A673 (cell line): Measurements from ENCODE around the gene SDC1. TPM values are rescaled to one million over a fixed set of nuclear protein-coding genes. Genes with fewer than 3 reads are reported as not detected.

Source experiments
- BruUV-seq: library from RNA; stranded (reverse); fragments of 400-500 nt; replicated peaks from 2 replicates; lab custom pipeline; 2021; lab: Mats Ljungman, UMichigan
- CTCF ChIA-PET: fragments of 300-600 bp; sonication (Branson Sonifier 250); formaldehyde crosslinking; loops from one replicate; lab custom pipeline; 2022; ENCODE audit warnings: antibody characterized with exemption; lab: Charles Lee
- POLR2A ChIA-PET: fragments of 300-600 bp; sonication (Branson Sonifier 250); formaldehyde crosslinking; loops from one replicate; lab custom pipeline; 2022; ENCODE audit warnings: antibody characterized with exemption; ENCODE audit not compliant: low non-redundant PET; lab: Charles Lee
- DNase-seq: peaks from one replicate; pipeline ENCODE4 v3.0.0-alpha.2; 2015; ENCODE audit warnings: low spot score
- H3K27ac ChIP-seq: fragments of 200-600 bp; sonication (generic); 2 replicates; pipeline ENCODE4 v1.5.1; 2016; ENCODE audit warnings: mixed run types, low read depth, mild to moderate bottlenecking, mixed read lengths, antibody characterized with exemption, low read length; ENCODE audit not compliant: poor library complexity, severe bottlenecking
- H3K27me3 ChIP-seq: fragments of 200-600 bp; sonication (generic); replicated peaks from 2 replicates; pipeline ENCODE4 v1.6.1; 2017; ENCODE audit warnings: mixed run types, low read depth, mild to moderate bottlenecking, mixed read lengths, antibody characterized with exemption, low read length; ENCODE audit not compliant: insufficient read depth, poor library complexity
- H3K36me3 ChIP-seq: fragments of 200-600 bp; sonication (generic); 2 replicates; pipeline ENCODE4 v1.6.1; 2016; ENCODE audit warnings: mixed run types, mild to moderate bottlenecking, mixed read lengths, antibody characterized with exemption, low read length; ENCODE audit not compliant: insufficient read depth, poor library complexity, severe bottlenecking
- H3K4me1 ChIP-seq: fragments of 200-600 bp; sonication (generic); 2 replicates; pipeline ENCODE4 v1.6.1; 2017; ENCODE audit warnings: mixed run types, mild to moderate bottlenecking, mixed read lengths, antibody characterized with exemption, low read length; ENCODE audit not compliant: insufficient read depth, poor library complexity, severe bottlenecking
- H3K4me3 ChIP-seq: fragments of 200-600 bp; sonication (generic); 2 replicates; pipeline ENCODE4 v1.5.1; 2016; ENCODE audit warnings: low read depth, mixed run types, mild to moderate bottlenecking, mixed read lengths, low read length; ENCODE audit not compliant: poor library complexity, severe bottlenecking
- H3K9me3 ChIP-seq: fragments of 200-600 bp; sonication (generic); 2 replicates; pipeline ENCODE4 v1.6.1; 2016; ENCODE audit warnings: mixed run types, low read depth, mild to moderate bottlenecking, mixed read lengths, antibody characterized with exemption, low read length; ENCODE audit not compliant: poor library complexity, severe bottlenecking
- CTCF ChIP-seq: fragments of 300-800, 200-600 bp; sonication (generic); conservative IDR thresholded peaks from 2 replicates; pipeline ENCODE4 v1.5.1; 2017; ENCODE audit warnings: low read depth, mild to moderate bottlenecking, antibody characterized with exemption, low read length, moderate library complexity, mixed read lengths
- EZH2 ChIP-seq: fragments of 200-600 bp; sonication (generic); IDR thresholded peaks from 2 replicates; pipeline ENCODE4 v1.6.1; 2017; ENCODE audit warnings: borderline replicate concordance, low read depth, mild to moderate bottlenecking, mixed read lengths, antibody characterized with exemption, low read length; ENCODE audit not compliant: poor library complexity, severe bottlenecking
- intact Hi-C: fragments of 100-400 bp; cut with micrococcal nuclease; formaldehyde crosslinking; loops from one replicate; pipeline ENCODE4 v1.10.0; 2022; ENCODE audit not compliant: unreplicated experiment
- total RNA-seq: library from RNA; stranded (reverse); gene quantifications from 2 replicates; pipeline ENCODE4 v1.2.3, GENCODE V29; 2021

SDC1 gene
- total RNA-seq, 1 experiment from 2014 or later = 1.4 TPM

GRCh38 chr2:20181761-20182160, 43.2 kb downstream of the SDC1 start:
- H3K4me3 ChIP-seq = no peak overlapping the region
- DNase-seq = no peak
- H3K36me3 ChIP-seq = no peaks in the 10 kb centered on the region
- intact Hi-C loops = no loop called here
- BruUV-seq = no TSS peak
- H3K9me3 ChIP-seq = no peaks in the 10 kb centered on the region
- H3K27me3 ChIP-seq = no peaks in the 10 kb centered on the region
- no peak for TF ChIP-seq EZH2
- ChIA-PET POLR2A (no interaction called here), CTCF (no interaction called here)
- H3K27ac ChIP-seq = no peak overlapping the region
- H3K4me1 ChIP-seq = no peaks in the 10 kb centered on the region

- DNase-seq = no peak
- no peaks in the 10 kb centered on the region for H3K27me3 ChIP-seq
- no peak overlapping the region for H3K27ac ChIP-seq
- H3K4me3 ChIP-seq = no peak overlapping the region
- ChIA-PET CTCF (no interaction called here), POLR2A (no interaction called here)
- no TSS peak for BruUV-seq
- TF ChIP-seq EZH2 (no peak), CTCF (no peak)
- H3K4me1 ChIP-seq = no peaks in the 10 kb centered on the region
- intact Hi-C loops = no loop called here
- no peaks in the 10 kb centered on the region for H3K36me3 ChIP-seq
- H3K9me3 ChIP-seq = no peaks in the 10 kb centered on the region
Measured at GRCh38 chr2:20180676-20181648, 44.0 kb downstream of the SDC1 start.

- Histone ChIP-seq H3K27ac (no peak overlapping the region), H3K36me3 (no peaks in the 10 kb centered on the region), H3K9me3 (no peaks in the 10 kb centered on the region), H3K4me1 (no peaks in the 10 kb centered on the region), H3K27me3 (no peaks in the 10 kb centered on the region), H3K4me3 (no peak overlapping the region)
- DNase-seq = no peak
- ChIA-PET POLR2A (no interaction called here), CTCF (no interaction called here)
- TF ChIP-seq EZH2 (no peak), CTCF (no peak)
- BruUV-seq = no TSS peak
- intact Hi-C loops = no loop called here
Measured at GRCh38 chr2:20179755-20180594, 45.0 kb downstream of the SDC1 start.
